GM19025 (cell line): ENCODE results near the gene CRAT.

Experiments used
- ATAC-seq: cut with Tn5 transposase; IDR thresholded peaks from one replicate; pipeline ENCODE4 v1.9.1; 2021; ENCODE audit warnings: mild to moderate bottlenecking, low read depth, moderate library complexity; ENCODE audit not compliant: unreplicated experiment

The CRAT gene

GRCh38 chr9:129110740-129111527 lies at the start of gene CRAT, which contains the start of gene PTPA:
TSS of gene CRAT (minus strand) at chr9:129110793. CDS start at chr9:129110509, 284 bp downstream.
TSS of gene PTPA (plus strand) at chr9:129111415. CDS start at chr9:129111601, 186 bp downstream.
- ATAC-seq, result peak; percentile 84

DNA sequence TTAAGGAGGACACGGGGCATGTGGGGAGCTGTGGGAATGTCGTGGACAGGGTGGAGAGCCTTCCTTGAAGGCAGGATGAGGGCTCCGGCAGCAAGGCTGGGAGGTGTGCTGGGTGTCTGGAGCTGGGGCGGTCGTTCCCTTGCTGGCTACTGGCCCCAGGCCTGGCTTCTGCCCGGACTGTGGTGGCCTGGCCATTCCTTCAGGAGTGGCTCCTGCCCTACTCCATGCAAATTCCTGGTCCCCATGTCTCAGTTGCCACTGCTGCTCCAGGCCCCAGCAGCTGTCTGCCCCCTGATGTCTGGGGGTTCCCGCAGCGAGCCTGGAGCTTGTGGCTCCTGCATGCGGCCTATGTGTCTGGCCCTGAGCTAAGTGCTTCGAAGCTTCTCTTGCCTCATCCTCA lies 45.6 kb upstream of the CRAT start:
- ATAC-seq, result no peak

- no peak for ATAC-seq
Measured at GRCh38 chr9:129154866-129155477, 44.4 kb upstream of the CRAT start.

- no peak for ATAC-seq
Measured at GRCh38 chr9:129151469-129151868, 40.9 kb upstream of the CRAT start.

GRCh38 chr9:129150672-129151211 lies 40.1 kb upstream of the CRAT start:
- ATAC-seq, result no peak

- no peak for ATAC-seq
Measured at GRCh38 chr9:129150122-129150521, 39.5 kb upstream of the CRAT start.

- no peak for ATAC-seq
Measured at GRCh38 chr9:129149442-129149841, 38.8 kb upstream of the CRAT start.

- no peak for ATAC-seq
Measured at GRCh38 chr9:129148463-129149204, 38.0 kb upstream of the CRAT start.

- no peak for ATAC-seq
Measured at GRCh38 chr9:129146441-129146941, 35.9 kb upstream of the CRAT start.

DNA sequence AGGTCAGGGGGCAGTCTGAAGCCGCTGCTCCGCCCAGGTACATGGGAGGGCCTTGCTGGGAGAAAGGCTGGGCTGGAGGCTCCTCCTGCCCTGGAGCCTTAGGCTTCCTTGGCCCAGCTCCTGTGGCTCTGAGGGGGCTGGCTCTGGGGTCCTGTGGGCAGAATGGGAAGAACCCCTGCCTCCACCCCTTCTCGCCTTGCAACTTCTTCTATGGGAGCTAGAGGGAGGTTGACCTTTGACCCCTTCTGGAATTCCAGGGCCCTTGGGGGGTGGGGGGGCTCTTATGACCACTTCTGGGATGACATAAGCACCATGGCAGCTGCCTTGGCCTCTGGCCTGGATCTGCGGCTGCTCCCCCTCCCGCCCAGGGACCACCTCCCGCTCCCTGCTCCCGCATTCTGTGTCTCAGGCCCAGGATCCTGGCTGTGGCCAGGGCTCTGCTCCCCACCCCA lies 35.3 kb upstream of the CRAT start:
- ATAC-seq, result no peak

DNA sequence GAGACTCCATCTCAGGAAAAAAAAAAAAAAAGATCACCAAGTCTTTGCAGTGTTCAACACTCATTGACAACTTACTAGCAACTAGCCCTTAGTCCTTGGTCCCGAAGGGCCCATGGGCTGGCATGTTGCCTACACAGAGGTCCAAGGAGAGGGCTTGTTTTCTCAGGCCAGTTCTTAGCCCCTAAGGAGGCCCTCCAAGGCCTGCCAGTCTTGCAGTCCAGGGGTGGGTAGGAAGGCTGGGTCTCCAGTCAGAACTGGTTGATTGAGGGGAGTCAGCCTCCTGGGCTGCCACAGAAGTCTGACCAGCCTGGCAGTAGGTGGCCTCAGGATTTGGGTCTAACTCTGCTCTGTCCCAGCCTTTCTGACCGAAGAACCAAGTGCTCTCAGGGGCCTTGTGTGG lies 34.7 kb upstream of the CRAT start:
- ATAC-seq, result no peak

DNA sequence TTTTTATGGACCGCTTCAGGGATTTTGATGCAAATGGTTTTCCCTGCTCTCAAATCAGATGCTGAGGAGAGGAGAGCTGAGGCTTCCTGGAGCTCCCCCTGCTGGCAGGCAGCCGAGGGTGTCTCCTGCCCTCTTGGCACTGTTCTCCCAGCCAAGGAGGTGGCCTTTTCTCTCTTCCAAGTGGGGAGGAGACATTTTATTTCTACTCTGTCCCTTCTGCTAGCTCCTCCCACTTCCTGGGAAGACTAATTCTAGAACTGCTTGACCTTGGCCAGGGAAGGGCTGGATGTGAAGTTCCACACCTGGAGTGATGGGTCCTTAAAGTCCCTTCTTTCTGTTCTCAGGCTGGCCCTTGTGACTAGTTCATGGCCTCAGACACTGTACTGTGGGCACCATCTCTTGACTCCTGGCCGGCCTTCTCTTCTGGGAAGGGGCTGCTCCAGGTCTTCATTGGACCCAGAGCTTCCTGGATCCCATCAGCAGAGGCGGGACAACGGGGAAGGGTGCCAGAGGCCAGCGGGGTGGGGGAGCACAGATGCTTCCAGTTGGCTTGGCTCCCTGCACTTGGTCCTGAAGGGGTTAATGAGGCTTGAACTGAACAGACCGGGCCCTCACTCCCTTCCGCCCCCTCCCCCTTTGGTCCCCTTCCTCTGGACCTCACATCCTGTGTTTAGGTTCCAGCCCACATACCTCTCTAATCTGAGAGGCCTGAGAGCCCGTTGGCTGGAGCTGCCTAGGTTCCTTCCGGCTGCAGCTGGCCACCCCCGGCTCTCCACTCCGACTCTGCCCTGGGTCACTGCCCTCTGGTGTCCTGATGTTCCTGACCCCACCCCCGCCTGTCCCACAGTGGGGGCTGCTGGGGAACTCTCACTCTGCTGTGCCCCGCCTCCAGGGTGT lies 32.7 kb upstream of the CRAT start:
- no peak for ATAC-seq

- no peak for ATAC-seq
Measured at GRCh38 chr9:129142138-129142935, 31.7 kb upstream of the CRAT start.

- ATAC-seq, result peak; percentile 36
Measured at GRCh38 chr9:129141066-129142041, 30.8 kb upstream of the CRAT start.

DNA sequence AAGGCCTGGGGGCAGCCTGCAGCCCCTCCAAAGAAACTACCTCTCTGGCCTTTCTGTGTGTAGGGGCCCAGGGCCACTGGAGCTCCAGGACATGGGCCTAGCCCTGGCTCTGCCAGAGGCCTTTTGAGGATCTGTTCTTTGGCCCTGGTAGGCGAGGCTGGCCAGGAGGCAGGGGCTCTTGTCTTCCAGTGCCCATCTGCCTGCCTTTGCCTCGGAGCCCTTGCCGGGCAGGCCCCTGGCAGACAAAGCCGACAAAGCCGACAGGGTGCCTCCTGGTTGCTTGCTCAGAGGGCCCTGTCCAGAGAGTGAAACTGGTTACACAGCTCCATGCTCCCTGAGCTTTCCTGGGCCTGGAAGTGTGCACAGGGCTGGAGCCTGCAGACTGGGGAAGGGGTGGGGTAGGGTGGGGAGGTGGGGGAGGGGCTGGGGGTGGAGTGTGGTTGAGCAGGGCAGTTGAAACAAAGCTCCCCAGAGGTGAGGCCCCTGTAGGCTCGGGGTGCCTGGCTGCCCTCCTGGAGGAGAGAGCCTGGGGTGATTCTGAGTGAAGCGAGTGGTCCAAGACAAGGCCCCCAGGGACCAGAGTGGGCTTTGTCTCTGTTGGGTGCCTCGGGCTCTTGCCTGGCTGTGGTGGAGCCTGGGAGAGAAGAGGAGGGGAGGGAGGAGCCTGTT lies 29.9 kb upstream of the CRAT start:
- peak; percentile 25 for ATAC-seq

DNA sequence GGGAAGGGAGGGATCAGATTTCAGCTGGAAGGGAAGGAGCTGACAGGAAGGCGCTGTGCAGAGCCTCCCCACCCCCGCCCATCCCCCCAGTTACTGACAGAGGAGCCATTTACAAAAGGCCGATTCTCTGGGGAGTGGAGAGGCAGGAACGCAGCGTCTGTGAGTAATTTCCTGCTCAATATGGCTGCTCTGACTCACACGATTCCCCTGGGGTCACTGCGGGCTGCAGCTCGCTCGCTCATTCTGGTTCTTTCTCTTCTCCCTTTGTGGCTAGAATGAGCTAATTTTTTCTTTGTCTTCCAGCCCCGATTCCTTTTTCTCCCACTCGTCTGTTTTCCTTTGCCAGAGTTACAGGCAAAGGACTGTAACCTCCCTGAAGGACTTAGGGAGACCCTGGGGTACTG lies 29.4 kb upstream of the CRAT start:
- ATAC-seq, result peak; percentile 65
